Measurements from ENCODE around the gene MEIS2. TPM values are rescaled to one million over a fixed set of nuclear protein-coding genes. Genes with fewer than 3 reads are reported as not detected.

Gene MEIS2
- total and polyA plus RNA-seq, 2 of the 13 experiments (the other 11 are each of a cell fraction or from before 2014, with no cell fraction given) = 10.7 to 12.4 TPM

- TF ChIP-seq IRX3 (CRISPR knock-in tag; IDR thresholded peaks at IDR 0.05; ENCODE audit: borderline replicate concordance, low read depth) (no peak), ZNF276 (CRISPR knock-in tag; IDR thresholded peaks at IDR 0.05; ENCODE audit: low read depth) (no peak), RBM39 (IDR thresholded peaks at IDR 0.05; ENCODE audit: low read depth, low read length, poor library complexity, severe bottlenecking) (no peak), HNRNPL (IDR thresholded peaks at IDR 0.05; ENCODE audit: low read depth, low read length) (no peak), ZNF737 (CRISPR knock-in tag; IDR thresholded peaks at IDR 0.05; ENCODE audit: borderline replicate concordance) (no peak), CHD2 (IDR thresholded peaks at IDR 0.05; ENCODE audit: low read depth, low read length) (no peak), ZNF720 (CRISPR knock-in tag; IDR thresholded peaks at IDR 0.05) (no peak), HOMEZ (CRISPR knock-in tag; IDR thresholded peaks at IDR 0.05; ENCODE audit: low read depth) (peak; percentile 41; the same call in 1 of the 2 replicates), AKAP8 (CRISPR knock-in tag; IDR thresholded peaks at IDR 0.05) (no peak), JARID2 (CRISPR knock-in tag; IDR thresholded peaks at IDR 0.05; ENCODE audit: insufficient replicate concordance) (no peak), ZNF34 (CRISPR knock-in tag; IDR thresholded peaks at IDR 0.05; ENCODE audit: borderline replicate concordance) (no peak), IKZF1 (IDR thresholded peaks at IDR 0.05) (no peak), ZNF501 (CRISPR knock-in tag; IDR thresholded peaks at IDR 0.05) (no peak), LBX2 (CRISPR knock-in tag; IDR thresholded peaks at IDR 0.05; ENCODE audit: borderline replicate concordance) (no peak), SCMH1 (CRISPR knock-in tag; IDR thresholded peaks at IDR 0.05; ENCODE audit: borderline replicate concordance) (no peak), BCL3 (CRISPR knock-in tag; IDR thresholded peaks at IDR 0.05) (no peak), ZNF496 (CRISPR knock-in tag; IDR thresholded peaks at IDR 0.05; ENCODE audit: insufficient replicate concordance) (no peak), POGZ (CRISPR knock-in tag; IDR thresholded peaks at IDR 0.05) (peak; percentile 73), ZNF790 (CRISPR knock-in tag; IDR thresholded peaks at IDR 0.05; ENCODE audit: borderline replicate concordance) (no peak), ZNF101 (CRISPR knock-in tag; IDR thresholded peaks at IDR 0.05; ENCODE audit: borderline replicate concordance, low read depth) (no peak), CEBPG (CRISPR knock-in tag; IDR thresholded peaks at IDR 0.05) (no peak), SETDB1 (CRISPR knock-in tag; IDR thresholded peaks at IDR 0.05; ENCODE audit: borderline replicate concordance) (no peak), MYNN (CRISPR knock-in tag; IDR thresholded peaks at IDR 0.05; ENCODE audit: low read depth) (no peak), SOX5 (CRISPR knock-in tag; IDR thresholded peaks at IDR 0.05; ENCODE audit: borderline replicate concordance) (peak; percentile 11; the same call in 1 of the 2 replicates), JUN (CRISPR knock-in tag; IDR thresholded peaks at IDR 0.05) (no peak), HDAC1 (CRISPR knock-in tag; IDR thresholded peaks at IDR 0.05) (peak; percentile 32; the same call in 1 of the 2 replicates)
These were observed 65.3 kb downstream of the MEIS2 start (continued) for GRCh38 chr15:37034835-37035748.

Data from HepG2 (cell line).